GM12878 (cell line): ENCODE measurements around the gene CAMK1. TPM values are rescaled to one million over a fixed set of nuclear protein-coding genes. Genes with fewer than 3 reads are reported as not detected.

Experiments used
- ATAC-seq: fragments of 200-7000 bp; cut with Tn5 transposase; 3 replicates; pipeline ENCODE4 v1.9.1; 2020; ENCODE audit warnings: mild to moderate bottlenecking, moderate library complexity
- BruUV-seq: library from RNA; stranded (reverse); fragments of 400-500 nt; replicated peaks from 2 replicates; lab custom pipeline; 2021; lab: Mats Ljungman, UMichigan
- CTCF ChIA-PET: fragments of 300-600 bp; sonication (Branson Sonifier 250); formaldehyde crosslinking; extraction: SDS; loops from one replicate; lab custom pipeline; 2021; ENCODE audit warnings: inconsistent platforms; lab: Yijun Ruan, JAX
- POLR2A ChIA-PET: fragments of 350-600 bp; formaldehyde crosslinking; extraction: SDS; loops from one replicate; lab custom pipeline; 2021; ENCODE audit warnings: inconsistent platforms; lab: Charles Lee
- RAD21 ChIA-PET: fragments of 300-600 bp; sonication (Branson Sonifier 250); formaldehyde crosslinking; loops from one replicate; lab custom pipeline; 2023; ENCODE audit warnings: antibody characterized with exemption; ENCODE audit not compliant: unreplicated experiment; lab: Charles Lee
- SMC1A ChIA-PET: fragments of 300-600 bp; sonication (Branson Sonifier 250); formaldehyde crosslinking; loops from one replicate; lab custom pipeline; 2023; ENCODE audit not compliant: unreplicated experiment, uncharacterized antibody; lab: Charles Lee
- DNase-seq: peaks from one replicate; pipeline ENCODE4 v3.0.0-alpha.2; 2011; ENCODE audit warnings: low read depth, low spot score
- FAIRE-seq: peaks from 3 replicates; lab custom pipeline; 2011; peaks lifted over from hg19 to GRCh38; lab: Jason Lieb, UNC
- H2AFZ ChIP-seq: 2 replicates; pipeline ENCODE4 v1.6.0; 2011; ENCODE audit warnings: low read depth, low read length, control low read depth; ENCODE audit not compliant: control insufficient read depth
- H3K27ac ChIP-seq: 2 replicates; pipeline ENCODE4 v1.5.1; 2011; ENCODE audit warnings: control low read depth; ENCODE audit not compliant: control insufficient read depth, insufficient read depth
- H3K27me3 ChIP-seq, 2 experiments: replicated peaks in 1 of 2; 2 replicates each; pipeline versions ENCODE4 v1.6.0 to v1.6.1; 2011; ENCODE audit warnings: low read length in 1 of 2; ENCODE audit not compliant: control insufficient read depth in 2 of 2, insufficient read depth in 2 of 2
- H3K36me3 ChIP-seq, 2 experiments: 2 replicates each; pipeline ENCODE4 v1.5.1; 2011; ENCODE audit warnings: low read length in 1 of 2; ENCODE audit not compliant: control insufficient read depth in 2 of 2, insufficient read depth in 2 of 2
- H3K4me1 ChIP-seq: 2 replicates; pipeline ENCODE4 v1.6.1; 2011; ENCODE audit warnings: mild to moderate bottlenecking, low read length, moderate library complexity, mixed read lengths; ENCODE audit not compliant: control insufficient read depth, insufficient read depth
- H3K4me2 ChIP-seq: 2 replicates; pipeline ENCODE4 v1.6.0; 2011; ENCODE audit warnings: control low read depth; ENCODE audit not compliant: control insufficient read depth, insufficient read depth
- H3K4me3 ChIP-seq: fragments of 200-600 bp; sonication (generic); 2 replicates; pipeline ENCODE4 v1.5.1; 2016
- H3K79me2 ChIP-seq: 2 replicates; pipeline ENCODE4 v1.6.0; 2011; ENCODE audit warnings: low read length; ENCODE audit not compliant: control insufficient read depth, insufficient read depth
- H3K9ac ChIP-seq: 2 replicates; pipeline ENCODE4 v1.8.0; 2011; ENCODE audit warnings: low read length, control low read depth, mixed read lengths; ENCODE audit not compliant: control insufficient read depth, insufficient read depth
- H3K9me3 ChIP-seq: replicated peaks from 3 replicates; pipeline ENCODE4 v1.5.1; 2011; ENCODE audit warnings: mild to moderate bottlenecking, low read length; ENCODE audit not compliant: control insufficient read depth, insufficient read depth
- H4K20me1 ChIP-seq: 2 replicates; pipeline ENCODE4 v1.6.0; 2011; ENCODE audit not compliant: control insufficient read depth, insufficient read depth
- BCL11A ChIP-seq: IDR thresholded peaks from 2 replicates; pipeline ENCODE4 v1.6.1; 2011; ENCODE audit warnings: low read depth, low read length
- BRCA1 ChIP-seq: IDR thresholded peaks from 2 replicates; pipeline ENCODE4 v1.6.1; 2011; ENCODE audit warnings: low read depth, low read length, improper control_type of control experiment
- CREM ChIP-seq: IDR thresholded peaks from 2 replicates; pipeline ENCODE4 v1.6.1; 2014; ENCODE audit warnings: antibody characterized with exemption, low read depth
- FOS ChIP-seq: IDR thresholded peaks from 3 replicates; pipeline ENCODE4 v1.6.1; 2011; ENCODE audit warnings: borderline replicate concordance; ENCODE audit not compliant: insufficient read length; ENCODE audit errors: extremely low read depth
- GATAD2B ChIP-seq: fragments of 450-650 bp; conservative IDR thresholded peaks from 2 replicates; pipeline ENCODE4 v1.6.1; 2017; ENCODE audit warnings: low read depth, mild to moderate bottlenecking, moderate library complexity
- HDGF ChIP-seq: fragments of 450-650 bp; IDR thresholded peaks from 2 replicates; pipeline ENCODE4 v1.6.1; 2016; ENCODE audit warnings: antibody characterized with exemption
- IRF5 ChIP-seq: fragments of 450-650 bp; IDR thresholded peaks from 2 replicates; pipeline ENCODE4 v1.6.1; 2017; ENCODE audit warnings: borderline replicate concordance
- JUNB ChIP-seq: IDR thresholded peaks from 2 replicates; pipeline ENCODE4 v1.6.1; 2016; ENCODE audit warnings: antibody characterized with exemption, mild to moderate bottlenecking
- MAX ChIP-seq: IDR thresholded peaks from 2 replicates; pipeline ENCODE4 v1.6.1; 2012; ENCODE audit warnings: low read depth, low read length, improper control_type of control experiment
- MTA3 ChIP-seq: IDR thresholded peaks from 2 replicates; pipeline ENCODE4 v1.6.1; 2012; ENCODE audit warnings: low read length, inconsistent platforms, borderline replicate concordance
- NR2F1 ChIP-seq: fragments of 450-650 bp; conservative IDR thresholded peaks from 2 replicates; pipeline ENCODE4 v1.6.1; 2017; ENCODE audit warnings: mild to moderate bottlenecking
- POLR2A ChIP-seq: IDR thresholded peaks from 2 replicates; pipeline ENCODE4 v1.6.1; 2011; ENCODE audit warnings: low read depth, mild to moderate bottlenecking, low read length
- POU2F2 ChIP-seq: IDR thresholded peaks from 3 replicates; pipeline ENCODE4 v1.6.1; 2011; ENCODE audit warnings: low read depth, mild to moderate bottlenecking, low read length, borderline replicate concordance
- SMAD5 ChIP-seq: IDR thresholded peaks from 2 replicates; pipeline ENCODE4 v1.6.1; 2016; ENCODE audit warnings: antibody characterized with exemption, low read depth
- SUZ12 ChIP-seq: fragments of 200-600 bp; sonication (generic); IDR thresholded peaks from one replicate; pipeline ENCODE4 v1.6.1; 2018; ENCODE audit warnings: antibody characterized with exemption, mild to moderate bottlenecking; ENCODE audit not compliant: unreplicated experiment
- TAF1 ChIP-seq: IDR thresholded peaks from 2 replicates; pipeline ENCODE4 v1.6.1; 2011; ENCODE audit warnings: mild to moderate bottlenecking, low read depth, low read length, borderline replicate concordance
- YBX1 ChIP-seq: fragments of 450-650 bp; IDR thresholded peaks from 2 replicates; pipeline ENCODE4 v1.6.1; 2016; ENCODE audit warnings: antibody characterized with exemption
- ZBTB33 ChIP-seq: fragments of 450-650 bp; IDR thresholded peaks from 2 replicates; pipeline ENCODE4 v1.6.1; 2017; ENCODE audit warnings: mild to moderate bottlenecking
- ZNF24 ChIP-seq: fragments of 450-650 bp; IDR thresholded peaks from 2 replicates; pipeline ENCODE4 v1.6.1; 2017; ENCODE audit warnings: antibody characterized with exemption, mild to moderate bottlenecking
- WGBS: methylation state at CpG from one replicate; pipeline ENCODE4 v1.1.6; 2016; ENCODE audit warnings: low lambda C conversion rate; ENCODE audit not compliant: insufficient replicate concordance, insufficient coverage; ENCODE audit errors: missing lambda C conversion rate; 5-methylcytosine and 5-hydroxymethylcytosine counted together
- in situ Hi-C: fragments of 300-500 bp; cut with MboI; formaldehyde crosslinking; loops from 9 replicates; pipeline ENCODE4 v1.14.3; 2018; ENCODE audit warnings: mixed read lengths
- intact Hi-C: fragments of 100-400 bp; cut with micrococcal nuclease; formaldehyde crosslinking; loops from one replicate; pipeline ENCODE4 v1.14.2; 2022; ENCODE audit not compliant: unreplicated experiment
- polyA plus RNA-seq, 11 experiments: library from polyadenylated mRNA; depleted of rRNA in 4 of 11; unstranded in 6 of 11; stranded (reverse) in 5 of 11; fragments of >200 nt; fragmentation: Nextera tagmentation in 4 of 11; fragmentation: Illumina TruSeq in 1 of 11; extraction: Ambion mirVana in 4 of 11; extraction: Trizol in 1 of 11; gene quantifications; 1 replicate in 1 of 11; 2 replicates in 10 of 11; pipeline versions ENCODE4 v1.2.1 to v1.2.3, GENCODE V29; 2011 to 2016; ENCODE audit warnings: inconsistent platforms in 2 of 11, missing spikeins in 2 of 11, low read depth in 1 of 11
- total RNA-seq, 4 experiments: library from RNA; depleted of rRNA in 3 of 4; stranded (reverse); fragments of >200 nt in 3 of 4; fragmentation: Illumina TruSeq in 1 of 4; extraction: Trizol in 1 of 4; gene quantifications; 2 replicates each; pipeline versions ENCODE4 v1.2.1 to v1.2.3, GENCODE V29; 2013 to 2021

The CAMK1 gene
- total and polyA plus RNA-seq, 10 of the 15 experiments (the other 5 are each of a cell fraction or from before 2014, with no cell fraction given): 0.24 to 2.1 (median 0.51) TPM; not detected in 2

GRCh38 chr3:9725775-9726515 is 43.8 kb downstream of the CAMK1 start:
- no peak overlapping the region for H3K4me3 ChIP-seq
- SMC1A ChIA-PET: interaction anchor here (1.3 kb wide), 1 partner anchor 76 kb away, joined by 3 read pairs; no protein-coding TSS in a partner anchor
- 55% methylated on average over 4 of the region's 4 CpGs for WGBS
- H3K4me2 ChIP-seq: no peak overlapping the region
- no peak overlapping the region for H2AFZ ChIP-seq
- CTCF ChIA-PET: interaction anchor here (1.2 to 3.5 kb wide), 3 partner anchors 12 to 373 kb away, joined by 4 to 45 read pairs (median 6); no protein-coding TSS in a partner anchor
- no peaks in the 10 kb centered on the region for H3K36me3 ChIP-seq
- no TSS peak for BruUV-seq
- H3K9ac ChIP-seq: no peak overlapping the region
- H3K27me3 ChIP-seq: no peaks in the 10 kb centered on the region; a peak in 1 of 4 replicates
- no peaks in the 10 kb centered on the region for H3K79me2 ChIP-seq
- ATAC-seq (no peak), FAIRE-seq (no peak), DNase-seq (no peak)
- intact Hi-C loops (no loop called here), in situ Hi-C loops (loop anchor here (5.0 kb wide), 1 partner anchor 224 kb away; no protein-coding TSS in a partner anchor)
- RAD21 ChIA-PET: no interaction called here
- TF ChIP-seq HDGF (no peak), SUZ12 (no peak), MTA3 (no peak), NR2F1 (no peak), ZBTB33 (no peak), CREM (no peak), ZNF24 (no peak), POU2F2 (no peak), SMAD5 (no peak), IRF5 (no peak), JUNB (no peak), BRCA1 (no peak), BCL11A (no peak), TAF1 (no peak), GATAD2B (no peak), MAX (no peak), YBX1 (no peak), FOS (no peak), POLR2A (no peak)
- H3K4me1 ChIP-seq: no peaks in the 10 kb centered on the region
- no peak overlapping the region for H3K27ac ChIP-seq
- H3K9me3 ChIP-seq: no peaks in the 10 kb centered on the region
- POLR2A ChIA-PET: no interaction called here
- H4K20me1 ChIP-seq: no peaks in the 10 kb centered on the region
